Adipocyte (in vitro differentiated cells): ENCODE measurements around the gene CLPTM1.
"Not testable (repeated sequence)": the region's sequence is repeated elsewhere in the genome, so short reads cannot be mapped to it uniquely, and the experiment has no call there.

Experiments used
- DNase-seq: peaks from one replicate; pipeline ENCODE4 v3.0.0-alpha.2; 2015; ENCODE audit warnings: low read depth
- H3K27me3 ChIP-seq: replicated peaks from 2 replicates; pipeline ENCODE4 v1.7.0; 2013; ENCODE audit warnings: mild to moderate bottlenecking, low read length, moderate library complexity; ENCODE audit not compliant: control insufficient read depth, insufficient read depth
- H3K36me3 ChIP-seq: 2 replicates; pipeline ENCODE4 v1.7.0; 2013; ENCODE audit warnings: low read length, mild to moderate bottlenecking, moderate library complexity; ENCODE audit not compliant: control insufficient read depth, insufficient read depth, severe bottlenecking
- H3K4me1 ChIP-seq: 2 replicates; pipeline ENCODE4 v1.7.0; 2013; ENCODE audit warnings: mild to moderate bottlenecking, low read length, moderate library complexity; ENCODE audit not compliant: control insufficient read depth, insufficient read depth
- H3K4me3 ChIP-seq: 2 replicates; pipeline ENCODE4 v1.7.0; 2013; ENCODE audit warnings: mild to moderate bottlenecking, low read length, moderate library complexity
- H3K9ac ChIP-seq: 2 replicates; pipeline ENCODE4 v1.7.0; 2013; ENCODE audit warnings: mild to moderate bottlenecking, low read length, moderate library complexity
- H3K9me3 ChIP-seq: 2 replicates; pipeline ENCODE4 v1.7.0; 2013; ENCODE audit warnings: mild to moderate bottlenecking, low read length, moderate library complexity; ENCODE audit not compliant: control insufficient read depth

CLPTM1 gene

DNA sequence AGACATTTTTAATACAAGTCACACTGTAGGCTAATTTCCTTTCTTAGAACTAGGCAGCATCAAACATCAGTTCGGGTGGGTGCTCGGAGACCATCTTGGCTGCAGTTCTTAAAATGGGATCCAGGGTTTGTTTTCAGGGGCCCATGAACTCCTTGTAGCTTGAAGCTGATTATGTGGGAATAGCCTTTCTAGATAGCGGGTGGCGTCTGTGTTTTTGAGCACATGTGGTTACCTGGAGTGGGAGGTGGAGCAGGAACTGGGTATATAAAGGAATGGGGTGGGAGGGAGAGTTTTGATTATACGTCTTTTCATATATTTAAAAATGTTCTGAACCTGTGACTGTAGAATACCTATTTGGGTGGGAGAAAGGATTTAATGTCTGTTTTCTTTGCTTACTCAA, 12.9 kb downstream of the CLPTM1 start:
- H3K9me3 ChIP-seq, result no peaks in the 10 kb centered on the region
- no peaks in the 10 kb centered on the region for H3K27me3 ChIP-seq
- no peak overlapping the region for H3K9ac ChIP-seq
- H3K4me1 ChIP-seq, result no peaks in the 10 kb centered on the region
- DNase-seq, result no peak
- no peak overlapping the region for H3K4me3 ChIP-seq
- peaks cover 45% of the 10 kb centered on the region for H3K36me3 ChIP-seq

DNA sequence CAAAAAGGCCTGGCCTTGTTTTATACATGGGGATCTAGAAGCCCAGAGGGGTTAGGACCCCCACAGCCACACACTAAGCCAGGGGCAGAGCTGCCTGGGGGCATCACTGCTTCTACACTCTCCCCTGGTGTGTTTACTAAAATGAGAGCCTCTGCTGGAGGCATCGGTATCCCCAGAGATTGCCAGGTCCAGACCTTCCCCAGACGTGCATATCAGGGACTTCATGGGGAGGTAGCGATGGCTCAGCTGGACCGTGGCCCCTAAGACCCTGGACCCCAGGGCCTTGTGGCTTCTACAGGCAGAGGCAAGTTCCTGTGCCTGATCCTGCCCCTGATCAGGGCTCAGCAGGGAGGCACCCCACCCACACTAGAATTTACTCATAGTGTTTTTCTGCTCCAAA, 13.5 kb downstream of the CLPTM1 start:
- no peaks in the 10 kb centered on the region for H3K9me3 ChIP-seq
- no peak overlapping the region for H3K9ac ChIP-seq
- no peak for DNase-seq
- no peaks in the 10 kb centered on the region for H3K4me1 ChIP-seq
- H3K36me3 ChIP-seq, result peaks cover 49% of the 10 kb centered on the region
- H3K4me3 ChIP-seq, result no peak overlapping the region
- no peaks in the 10 kb centered on the region for H3K27me3 ChIP-seq

DNA sequence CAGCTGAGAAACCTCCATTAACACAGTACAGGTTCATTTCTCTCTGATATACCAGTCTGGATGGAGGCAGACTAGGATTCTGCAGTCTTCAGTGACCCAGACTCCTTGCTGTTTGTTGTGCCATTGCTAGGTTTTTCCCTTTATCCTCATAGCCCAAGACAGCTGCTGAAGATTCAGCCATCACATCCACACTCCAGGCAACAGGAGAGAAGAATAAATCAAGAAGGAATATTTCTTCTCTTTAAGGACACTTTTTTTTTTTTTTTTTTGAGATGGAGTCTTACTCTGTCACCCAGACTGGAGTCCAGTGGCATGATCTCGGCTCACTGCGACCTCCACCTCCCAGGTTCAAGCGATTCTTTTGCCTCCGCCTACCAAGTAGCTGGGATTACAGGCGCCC, 14.3 kb downstream of the CLPTM1 start:
- Histone ChIP-seq H3K36me3 (peaks cover 52% of the 10 kb centered on the region), H3K9ac (no peak overlapping the region), H3K4me3 (no peak overlapping the region), H3K9me3 (no peaks in the 10 kb centered on the region), H3K27me3 (no peaks in the 10 kb centered on the region), H3K4me1 (peaks cover 2% of the 10 kb centered on the region)
- no peak for DNase-seq

DNA sequence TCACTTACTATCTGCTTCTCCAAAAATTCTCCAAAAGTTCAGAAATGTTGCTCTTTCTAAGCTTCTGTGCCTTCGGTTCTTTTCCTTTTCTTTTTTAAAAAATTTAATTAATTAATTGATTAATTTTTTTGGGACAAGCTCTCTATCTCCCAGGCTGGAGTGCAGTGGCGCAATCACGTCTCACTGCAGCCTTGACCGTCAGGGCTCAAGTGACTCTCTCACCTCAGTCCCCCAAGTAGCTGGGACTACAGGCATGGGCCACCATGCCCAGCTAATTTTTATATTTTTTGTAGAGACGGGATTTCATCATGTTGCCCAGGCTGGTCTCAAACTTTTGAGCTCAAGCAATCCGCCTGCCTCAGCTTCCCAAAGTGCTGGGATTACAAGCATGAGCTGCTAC, 16.3 kb downstream of the CLPTM1 start:
- H3K27me3 ChIP-seq, DNase-seq, H3K4me3 ChIP-seq, H3K9ac ChIP-seq, H3K9me3 ChIP-seq: not testable (repeated sequence)
- Histone ChIP-seq H3K4me1 (peaks cover 10% of the 10 kb centered on the region), H3K36me3 (peaks cover 63% of the 10 kb centered on the region)

DNA sequence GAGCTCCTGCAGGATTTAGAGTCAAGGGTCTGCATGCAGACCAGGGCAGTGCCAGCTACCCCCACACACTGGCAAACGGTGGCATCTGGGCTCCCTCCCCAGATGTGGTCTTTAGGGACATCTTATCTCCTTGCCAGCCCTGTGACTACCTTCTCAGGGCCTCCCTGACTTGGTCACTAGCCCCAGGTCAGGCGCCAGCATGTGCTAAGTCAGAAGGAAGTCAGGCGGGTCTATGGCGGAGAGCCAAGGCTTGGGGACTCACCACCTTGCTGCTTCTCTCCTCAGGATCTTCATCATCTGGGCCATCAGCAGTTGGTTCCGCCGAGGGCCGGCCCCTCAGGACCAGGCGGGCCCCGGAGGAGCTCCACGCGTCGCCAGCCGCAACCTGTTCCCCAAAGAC, 17.6 kb downstream of the CLPTM1 start:
- H3K9me3 ChIP-seq, result no peaks in the 10 kb centered on the region

DNA sequence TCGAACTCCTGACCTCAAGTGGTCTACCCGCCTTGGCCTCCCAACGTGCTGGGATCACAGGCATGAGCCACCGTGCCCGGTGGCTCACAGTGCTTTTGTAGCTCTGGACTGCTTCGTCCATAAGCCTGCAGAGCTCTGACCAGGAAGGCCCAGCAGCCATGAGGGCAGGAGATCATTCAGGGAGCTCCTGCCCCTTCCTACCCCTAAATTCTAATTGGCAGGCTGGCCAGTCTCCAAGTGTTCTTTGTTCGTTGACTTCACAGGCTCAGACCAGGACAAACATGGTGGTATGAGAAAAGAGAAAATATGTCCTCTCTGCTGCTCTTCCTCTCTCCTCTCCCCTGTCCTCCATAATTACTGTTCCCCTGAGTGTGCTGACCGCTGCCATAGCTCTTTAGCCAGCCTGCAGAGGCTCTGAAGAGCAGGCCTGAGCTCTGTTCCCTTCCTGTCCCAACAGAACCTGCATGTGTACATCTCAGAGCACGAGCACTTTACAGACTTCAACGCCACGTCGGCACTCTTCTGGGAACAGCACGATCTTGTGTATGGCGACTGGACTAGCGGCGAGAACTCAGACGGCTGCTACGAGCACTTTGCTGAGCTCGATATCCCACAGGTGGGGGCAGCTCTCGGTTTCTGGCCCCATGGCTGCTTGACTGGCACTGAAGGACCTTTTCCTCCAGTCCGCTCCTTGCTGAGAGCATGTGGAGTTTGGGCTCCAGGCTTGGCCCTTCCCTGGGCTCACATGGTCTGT, 19.0 kb downstream of the CLPTM1 start:
- DNase-seq, result no peak
- H3K4me3 ChIP-seq, result no peak overlapping the region
- H3K4me1 ChIP-seq, result peaks cover 10% of the 10 kb centered on the region
- H3K9ac ChIP-seq, result no peak overlapping the region
- no peaks in the 10 kb centered on the region for H3K9me3 ChIP-seq
- H3K27me3 ChIP-seq, result no peaks in the 10 kb centered on the region
- H3K36me3 ChIP-seq, result peaks cover 68% of the 10 kb centered on the region

More for the DNA sequence above, 17.6 kb downstream of the CLPTM1 start:
- Histone ChIP-seq H3K9ac (no peak overlapping the region), H3K27me3 (no peaks in the 10 kb centered on the region), H3K4me3 (no peak overlapping the region), H3K36me3 (peaks cover 69% of the 10 kb centered on the region), H3K4me1 (peaks cover 10% of the 10 kb centered on the region)
- no peak for DNase-seq

DNA sequence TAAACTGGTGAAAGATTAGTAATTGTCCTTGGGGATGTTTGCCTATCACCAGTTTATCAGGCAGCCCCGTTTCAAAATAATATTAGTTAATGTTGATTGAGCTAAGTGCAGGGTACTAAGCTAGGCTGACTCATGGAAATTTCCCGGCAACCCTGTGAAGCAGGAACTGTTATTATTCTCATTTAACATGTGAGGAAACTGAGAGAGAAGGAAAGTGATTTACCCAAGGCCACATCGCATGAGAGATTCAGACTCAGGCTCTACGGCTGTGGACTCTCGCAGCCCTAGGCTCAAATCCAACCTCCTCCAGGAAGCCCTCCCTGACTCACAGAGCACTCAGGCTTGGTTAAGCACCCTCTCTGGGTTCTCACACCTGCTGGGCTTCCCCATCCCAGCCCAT, 19.7 kb downstream of the CLPTM1 start:
- no peak for DNase-seq
- no peak overlapping the region for H3K4me3 ChIP-seq
- H3K9me3 ChIP-seq, result no peaks in the 10 kb centered on the region
- no peaks in the 10 kb centered on the region for H3K27me3 ChIP-seq
- H3K4me1 ChIP-seq, result peaks cover 10% of the 10 kb centered on the region
- H3K36me3 ChIP-seq, result peaks cover 72% of the 10 kb centered on the region
- H3K9ac ChIP-seq, result peak overlapping the region; percentile 18

DNA sequence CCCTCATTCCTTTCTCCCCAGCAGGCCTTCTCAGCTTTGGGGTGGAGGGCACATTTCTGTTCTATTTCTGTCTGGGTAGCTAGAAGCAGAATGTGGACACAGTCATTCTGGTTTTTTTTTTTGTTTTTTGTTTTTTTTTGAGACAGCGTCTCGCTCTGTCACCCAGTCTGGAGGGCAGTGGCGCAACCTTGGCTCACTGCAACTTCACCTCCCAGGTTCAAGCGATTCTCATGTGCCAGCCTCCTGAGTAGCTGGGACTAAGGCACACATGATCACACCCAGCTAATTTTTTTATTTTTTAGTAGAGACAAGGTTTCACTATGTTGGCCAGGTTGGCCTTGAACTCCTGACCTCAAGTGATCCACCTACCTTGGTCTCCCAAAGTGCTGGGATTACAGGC, 20.3 kb downstream of the CLPTM1 start:
- H3K36me3 ChIP-seq, result peaks cover 75% of the 10 kb centered on the region
- DNase-seq, result no peak
- H3K9me3 ChIP-seq, result no peaks in the 10 kb centered on the region
- H3K4me3 ChIP-seq, result no peak overlapping the region
- peak overlapping the region; percentile 18 for H3K9ac ChIP-seq
- peaks cover 10% of the 10 kb centered on the region for H3K4me1 ChIP-seq
- no peaks in the 10 kb centered on the region for H3K27me3 ChIP-seq

DNA sequence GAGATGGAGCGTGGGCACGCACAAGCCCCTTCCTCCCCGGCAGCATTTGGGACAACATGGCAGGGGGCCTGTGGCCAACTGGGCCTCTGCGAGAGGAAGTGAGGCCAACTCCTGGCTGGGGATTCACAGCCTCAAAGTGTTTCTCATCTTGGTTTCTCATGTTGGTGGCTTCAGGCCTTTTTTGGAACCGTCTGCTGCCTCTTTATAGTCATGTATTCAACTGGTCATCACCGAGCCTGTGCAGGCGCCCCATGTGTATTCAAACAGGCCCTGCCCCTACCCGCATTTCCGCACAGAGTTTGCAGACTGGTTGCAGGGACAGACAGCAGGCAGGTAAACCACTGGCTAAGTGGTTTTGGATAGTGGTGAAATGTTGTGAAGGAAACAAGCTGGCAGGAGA, 28.8 kb downstream of the CLPTM1 start:
- peaks cover 9% of the 10 kb centered on the region for H3K4me1 ChIP-seq
- no peak for DNase-seq
- H3K36me3 ChIP-seq, result peaks cover 80% of the 10 kb centered on the region
- H3K9me3 ChIP-seq, result no peaks in the 10 kb centered on the region
- H3K9ac ChIP-seq, result no peak overlapping the region
- H3K27me3 ChIP-seq, result no peaks in the 10 kb centered on the region
- no peak overlapping the region for H3K4me3 ChIP-seq

DNA sequence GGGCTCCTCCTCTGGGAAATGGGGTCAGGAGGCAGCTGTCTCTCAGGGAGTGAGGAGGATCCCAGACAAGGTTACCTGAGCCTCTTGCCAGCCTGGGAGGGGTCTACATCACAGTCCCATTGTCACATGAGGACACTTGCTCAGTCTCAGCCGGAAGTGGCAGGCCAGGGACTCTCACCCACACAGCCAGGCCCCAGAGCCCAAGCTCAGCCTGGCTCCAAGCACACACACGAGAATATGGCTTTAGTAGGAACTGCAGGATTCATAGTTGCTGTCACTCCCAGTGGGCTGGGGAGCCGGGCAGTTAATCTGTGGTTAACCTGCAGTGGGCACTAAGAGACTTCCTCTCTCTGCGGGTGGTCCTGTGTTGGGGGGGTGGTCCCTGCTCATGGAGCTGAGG, 30.3 kb downstream of the CLPTM1 start:
- Histone ChIP-seq H3K27me3 (no peaks in the 10 kb centered on the region), H3K4me1 (peaks cover 9% of the 10 kb centered on the region), H3K4me3 (no peak overlapping the region), H3K36me3 (peaks cover 78% of the 10 kb centered on the region), H3K9me3 (no peaks in the 10 kb centered on the region), H3K9ac (no peak overlapping the region)
- DNase-seq, result no peak

DNA sequence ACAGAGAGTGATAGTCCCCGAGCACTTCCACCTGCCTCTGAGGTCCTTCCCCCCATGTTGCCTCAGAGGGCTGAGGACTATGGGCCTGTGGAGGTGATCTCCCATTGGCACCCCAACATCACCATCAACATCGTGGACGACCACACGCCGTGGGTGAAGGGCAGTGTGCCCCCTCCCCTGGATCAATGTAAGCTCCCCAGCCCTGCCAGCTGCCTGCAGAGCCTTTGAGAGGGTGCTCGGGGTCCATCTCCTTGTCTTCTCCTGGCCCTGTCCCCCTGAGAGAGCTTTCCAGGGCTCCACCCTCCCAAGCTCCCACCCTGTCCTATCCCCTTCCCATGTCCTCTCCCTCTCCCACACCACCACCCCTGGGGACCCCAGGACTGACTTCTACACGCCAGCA, 31.2 kb downstream of the CLPTM1 start:
- H3K36me3 ChIP-seq, result peaks cover 85% of the 10 kb centered on the region
- DNase-seq, result no peak

DNA sequence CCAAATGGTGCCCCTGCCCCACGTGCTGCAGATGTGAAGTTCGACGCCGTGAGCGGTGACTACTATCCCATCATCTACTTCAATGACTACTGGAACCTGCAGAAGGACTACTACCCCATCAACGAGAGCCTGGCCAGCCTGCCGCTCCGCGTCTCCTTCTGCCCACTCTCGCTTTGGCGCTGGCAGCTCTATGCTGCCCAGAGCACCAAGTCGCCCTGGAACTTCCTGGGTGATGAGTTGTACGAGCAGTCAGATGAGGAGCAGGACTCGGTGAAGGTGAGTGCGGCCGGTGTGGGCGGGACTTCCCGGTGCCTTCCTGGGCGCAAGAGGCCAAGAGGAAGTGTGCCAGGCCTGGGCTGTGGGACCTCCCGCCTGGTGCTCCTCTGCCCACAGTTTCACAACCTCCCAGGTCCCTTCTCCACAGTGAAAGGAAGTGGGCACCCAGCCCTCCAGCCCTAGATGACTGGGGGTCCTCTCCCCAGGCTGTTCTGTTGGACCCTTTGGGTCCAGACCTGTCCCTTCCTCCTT, 32.0 kb downstream of the CLPTM1 start:
- Histone ChIP-seq H3K9ac (peak overlapping the region; percentile 22), H3K36me3 (peaks cover 85% of the 10 kb centered on the region), H3K9me3 (no peaks in the 10 kb centered on the region), H3K27me3 (no peaks in the 10 kb centered on the region), H3K4me1 (peaks cover 9% of the 10 kb centered on the region), H3K4me3 (no peak overlapping the region)
- DNase-seq, result no peak

More for the DNA sequence above, 31.2 kb downstream of the CLPTM1 start:
- peaks cover 9% of the 10 kb centered on the region for H3K4me1 ChIP-seq
- no peak overlapping the region for H3K4me3 ChIP-seq
- H3K27me3 ChIP-seq, result no peaks in the 10 kb centered on the region
- H3K9ac ChIP-seq, result no peak overlapping the region
- H3K9me3 ChIP-seq, result no peaks in the 10 kb centered on the region
